Measurements from ENCODE around the gene GALNT11.

DNA sequence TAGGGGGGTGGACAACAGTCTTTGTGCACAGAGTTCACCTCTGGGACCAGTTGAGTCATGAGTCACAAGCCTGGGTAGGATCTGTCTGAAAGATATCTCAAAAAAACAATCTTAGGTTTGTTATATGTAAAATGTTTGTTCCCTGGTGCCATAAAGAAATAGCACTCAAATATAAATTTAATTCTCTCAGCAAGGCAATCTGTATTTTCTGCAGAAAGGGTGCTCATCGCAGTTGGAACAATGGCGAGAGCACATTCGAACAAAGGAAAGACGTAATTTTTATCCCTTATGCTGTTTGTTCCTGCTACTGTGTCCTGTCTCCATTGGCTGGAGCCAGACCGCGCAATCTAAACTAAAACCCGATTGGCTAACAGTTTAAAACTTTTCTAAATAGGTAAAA, 63.7 kb downstream of the GALNT11 start:
- no peak for TF ChIP-seq POLR2AphosphoS5 (IDR thresholded peaks at IDR 0.05; ENCODE audit: low read depth)
- TF ChIP-seq, protein P1, sequence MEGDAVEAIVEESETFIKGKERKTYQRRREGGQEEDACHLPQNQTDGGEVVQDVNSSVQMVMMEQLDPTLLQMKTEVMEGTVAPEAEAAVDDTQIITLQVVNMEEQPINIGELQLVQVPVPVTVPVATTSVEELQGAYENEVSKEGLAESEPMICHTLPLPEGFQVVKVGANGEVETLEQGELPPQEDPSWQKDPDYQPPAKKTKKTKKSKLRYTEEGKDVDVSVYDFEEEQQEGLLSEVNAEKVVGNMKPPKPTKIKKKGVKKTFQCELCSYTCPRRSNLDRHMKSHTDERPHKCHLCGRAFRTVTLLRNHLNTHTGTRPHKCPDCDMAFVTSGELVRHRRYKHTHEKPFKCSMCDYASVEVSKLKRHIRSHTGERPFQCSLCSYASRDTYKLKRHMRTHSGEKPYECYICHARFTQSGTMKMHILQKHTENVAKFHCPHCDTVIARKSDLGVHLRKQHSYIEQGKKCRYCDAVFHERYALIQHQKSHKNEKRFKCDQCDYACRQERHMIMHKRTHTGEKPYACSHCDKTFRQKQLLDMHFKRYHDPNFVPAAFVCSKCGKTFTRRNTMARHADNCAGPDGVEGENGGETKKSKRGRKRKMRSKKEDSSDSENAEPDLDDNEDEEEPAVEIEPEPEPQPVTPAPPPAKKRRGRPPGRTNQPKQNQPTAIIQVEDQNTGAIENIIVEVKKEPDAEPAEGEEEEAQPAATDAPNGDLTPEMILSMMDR (IDR thresholded peaks at IDR 0.05; ENCODE audit: insufficient read depth, low read length) = no peak
